ENCODE measurements around the gene PPP1R1A. TPM values are rescaled to one million over a fixed set of nuclear protein-coding genes. Genes with fewer than 3 reads are reported as not detected.

PPP1R1A gene
- polyA plus RNA-seq, 1 donor (not counting 4 experiments of a cell fraction or from before 2014, with no cell fraction given), result not detected

GRCh38 chr12:54546511-54546910 is 41.9 kb downstream of the PPP1R1A start:
- H4K20me1 ChIP-seq (ENCODE audit: control insufficient read depth, extremely low read depth, insufficient read depth, low read length), result no peaks in the 10 kb centered on the region
- H3K9me3 ChIP-seq (ENCODE audit: control insufficient read depth, low read depth, low read length), result no peaks in the 10 kb centered on the region
- H3K27ac ChIP-seq (ENCODE audit: control insufficient read depth, insufficient read depth, low read length), result no peak overlapping the region
- H3K9me1 ChIP-seq (ENCODE audit: control insufficient read depth, extremely low read depth, insufficient read depth, low read length), result no peaks in the 10 kb centered on the region
- H3K4me1 ChIP-seq (ENCODE audit: control insufficient read depth, extremely low read depth, insufficient read depth, low read length), result peaks cover 10% of the 10 kb centered on the region
- H2AFZ ChIP-seq (ENCODE audit: control insufficient read depth, low read length), result no peak overlapping the region
- dilution Hi-C loops (cut with MboI; ENCODE audit: extremely low pct_ligation_motif_present, low sequenced_read_pairs), result no loop called here
- no peak for TF ChIP-seq CTCF (optimal IDR thresholded peaks at IDR 0.05 in 1 of 3, IDR thresholded peaks at IDR 0.05 in 1 of 3, conservative IDR thresholded peaks at IDR 0.05 in 1 of 3; ENCODE audit: extremely low read depth in 1 of 3, insufficient read depth in 2 of 3, low read length in 3 of 3)
- no peak for TF ChIP-seq EZH2 (IDR thresholded peaks at IDR 0.05; ENCODE audit: low read length)
- FAIRE-seq (no peak), DNase-seq (ENCODE audit: low read depth, low spot score) (no peak)
- peaks cover 39% of the 10 kb centered on the region for H3K27me3 ChIP-seq (ENCODE audit: control insufficient read depth, extremely low read depth, insufficient read depth, low read length)
- no peak overlapping the region for H3K9ac ChIP-seq (ENCODE audit: control insufficient read depth, extremely low read depth, insufficient read depth, low read length)
- no peak overlapping the region for H3K4me3 ChIP-seq (ENCODE audit: control insufficient read depth in 2 of 3, extremely low read depth in 1 of 3, insufficient read depth in 2 of 3, low read depth in 1 of 3, low read length in 3 of 3)
- H3K36me3 ChIP-seq (ENCODE audit: control insufficient read depth in 2 of 2, extremely low read depth in 1 of 2, insufficient read depth in 2 of 2, low read length in 2 of 2), result no peaks in the 10 kb centered on the region
- H3K79me2 ChIP-seq (ENCODE audit: control insufficient read depth, insufficient read depth, low read length), result no peaks in the 10 kb centered on the region
- H3K4me2 ChIP-seq (ENCODE audit: control insufficient read depth, extremely low read depth, insufficient read depth, low read depth, low read length), result no peak overlapping the region

GRCh38 chr12:54544743-54545142 is 43.7 kb downstream of the PPP1R1A start:
- DNase-seq (ENCODE audit: low read depth, low spot score) (no peak), FAIRE-seq (no peak)
- Histone ChIP-seq H3K27ac (ENCODE audit: control insufficient read depth, insufficient read depth, low read length) (no peak overlapping the region), H3K9me1 (ENCODE audit: control insufficient read depth, extremely low read depth, insufficient read depth, low read length) (no peaks in the 10 kb centered on the region), H3K9ac (ENCODE audit: control insufficient read depth, extremely low read depth, insufficient read depth, low read length) (no peak overlapping the region), H3K4me1 (ENCODE audit: control insufficient read depth, extremely low read depth, insufficient read depth, low read length) (peaks cover 2% of the 10 kb centered on the region), H3K27me3 (ENCODE audit: control insufficient read depth, extremely low read depth, insufficient read depth, low read length) (peaks cover 24% of the 10 kb centered on the region), H3K4me2 (ENCODE audit: control insufficient read depth, extremely low read depth, insufficient read depth, low read depth, low read length) (no peak overlapping the region), H4K20me1 (ENCODE audit: control insufficient read depth, extremely low read depth, insufficient read depth, low read length) (no peaks in the 10 kb centered on the region), H3K79me2 (ENCODE audit: control insufficient read depth, insufficient read depth, low read length) (no peaks in the 10 kb centered on the region), H3K9me3 (ENCODE audit: control insufficient read depth, low read depth, low read length) (no peaks in the 10 kb centered on the region), H3K4me3 (ENCODE audit: control insufficient read depth in 2 of 3, extremely low read depth in 1 of 3, insufficient read depth in 2 of 3, low read depth in 1 of 3, low read length in 3 of 3) (no peak overlapping the region), H3K36me3 (ENCODE audit: control insufficient read depth in 2 of 2, extremely low read depth in 1 of 2, insufficient read depth in 2 of 2, low read length in 2 of 2) (no peaks in the 10 kb centered on the region), H2AFZ (ENCODE audit: control insufficient read depth, low read length) (no peak overlapping the region)
- dilution Hi-C loops (cut with MboI; ENCODE audit: extremely low pct_ligation_motif_present, low sequenced_read_pairs), result no loop called here
- TF ChIP-seq CTCF (optimal IDR thresholded peaks at IDR 0.05 in 1 of 3, IDR thresholded peaks at IDR 0.05 in 1 of 3, conservative IDR thresholded peaks at IDR 0.05 in 1 of 3; ENCODE audit: extremely low read depth in 1 of 3, insufficient read depth in 2 of 3, low read length in 3 of 3) (no peak), EZH2 (IDR thresholded peaks at IDR 0.05; ENCODE audit: low read length) (no peak)
